H1 (cell line): ENCODE results near the gene XPO1. TPM values are rescaled to one million over a fixed set of nuclear protein-coding genes. Genes with fewer than 3 reads are reported as not detected.
"Not testable (repeated sequence)": the region's sequence is repeated elsewhere in the genome, so short reads cannot be mapped to it uniquely, and the experiment has no call there.

Experiments used
- CTCF ChIA-PET: fragments of 300-600 bp; sonication (Branson Sonifier 250); formaldehyde crosslinking; loops from one replicate; lab custom pipeline; 2021; ENCODE audit not compliant: partially characterized antibody; lab: Charles Lee
- POLR2A ChIA-PET: fragments of 300-600 bp; sonication (Branson Sonifier 250); formaldehyde crosslinking; loops from one replicate; lab custom pipeline; 2021; ENCODE audit warnings: inconsistent platforms; ENCODE audit not compliant: partially characterized antibody; lab: Charles Lee
- DNase-seq, 2 experiments: peaks; one replicate each; pipeline versions ENCODE4 v3.0.0 to v3.0.0-alpha.2; 2010 to 2022; ENCODE audit warnings: low spot score in 2 of 2, low read depth in 1 of 2, mixed read lengths in 1 of 2
- FAIRE-seq: peaks from 2 replicates; lab custom pipeline; 2011; peaks lifted over from hg19 to GRCh38; lab: Jason Lieb, UNC
- H2AFZ ChIP-seq: 2 replicates; pipeline ENCODE4 v1.8.1; 2012; ENCODE audit warnings: low read length, inconsistent platforms
- H2AK5ac ChIP-seq: 2 replicates; pipeline ENCODE4 v1.6.1; 2013; ENCODE audit warnings: low read depth, low read length
- H2BK120ac ChIP-seq: replicated peaks from 2 replicates; pipeline ENCODE3; 2013; ENCODE audit warnings: low read depth, low read length, inconsistent platforms
- H2BK12ac ChIP-seq: 2 replicates; pipeline ENCODE4 v1.6.1; 2013; ENCODE audit warnings: low read depth, low read length
- H2BK15ac ChIP-seq: 2 replicates; pipeline ENCODE4 v1.6.1; 2013; ENCODE audit warnings: low read length
- H2BK20ac ChIP-seq: 2 replicates; pipeline ENCODE4 v1.6.1; 2013; ENCODE audit warnings: low read length
- H2BK5ac ChIP-seq: 2 replicates; pipeline ENCODE4 v1.6.1; 2013; ENCODE audit warnings: low read depth, low read length
- H3K14ac ChIP-seq: 2 replicates; pipeline ENCODE4 v1.6.1; 2013; ENCODE audit warnings: inconsistent platforms; ENCODE audit not compliant: insufficient read length
- H3K18ac ChIP-seq: 2 replicates; pipeline ENCODE4 v1.6.1; 2013; ENCODE audit warnings: low read length; ENCODE audit errors: extremely low read depth
- H3K23ac ChIP-seq: 2 replicates; pipeline ENCODE4 v1.6.1; 2013; ENCODE audit warnings: inconsistent platforms; ENCODE audit not compliant: insufficient read length
- H3K23me2 ChIP-seq: 2 replicates; pipeline ENCODE4 v1.6.1; 2013; ENCODE audit warnings: low read depth, low read length
- H3K27ac ChIP-seq: 2 replicates; pipeline ENCODE4 v1.6.1; 2011; ENCODE audit warnings: low read depth, low read length, inconsistent platforms
- H3K27me3 ChIP-seq, 4 experiments: replicated peaks in 1 of 4; 1 replicate in 1 of 4; 2 replicates in 3 of 4; pipeline versions ENCODE4 v1.6.1 to v1.8.1; 2011 to 2013; ENCODE audit warnings: low read length in 3 of 4, mild to moderate bottlenecking in 3 of 4, inconsistent platforms in 2 of 4, mixed read lengths in 2 of 4, moderate library complexity in 1 of 4; ENCODE audit not compliant: control insufficient read depth in 3 of 4, insufficient read depth in 3 of 4; ENCODE audit errors: extremely low read depth in 1 of 4
- H3K36me3 ChIP-seq, 4 experiments: 2 replicates each; pipeline versions ENCODE4 v1.6.1 to v1.8.1; 2011 to 2013; ENCODE audit warnings: mild to moderate bottlenecking in 4 of 4, low read length in 3 of 4, moderate library complexity in 2 of 4, control low read depth in 1 of 4, inconsistent platforms in 1 of 4; ENCODE audit not compliant: insufficient read depth in 4 of 4, control insufficient read depth in 2 of 4
- H3K4ac ChIP-seq: replicated peaks from 2 replicates; pipeline ENCODE3; 2013; ENCODE audit warnings: low read length, low read depth, mixed read lengths, inconsistent platforms; ENCODE audit not compliant: insufficient read length
- H3K4me1 ChIP-seq, 4 experiments: replicated peaks in 1 of 4; 1 replicate in 1 of 4; 2 replicates in 3 of 4; pipeline versions ENCODE4 v1.6.1 to v1.8.1; 2011 to 2013; ENCODE audit warnings: low read length in 3 of 4, inconsistent platforms in 2 of 4, mixed read lengths in 1 of 4; ENCODE audit not compliant: insufficient read depth in 4 of 4, control insufficient read depth in 3 of 4
- H3K4me2 ChIP-seq, 2 experiments: 2 replicates each; pipeline versions ENCODE4 v1.6.1 to v1.8.1; 2011 to 2013; ENCODE audit warnings: low read depth in 2 of 2, low read length in 2 of 2, control low read depth in 1 of 2, inconsistent platforms in 1 of 2, mild to moderate bottlenecking in 1 of 2; ENCODE audit not compliant: insufficient read depth in 1 of 2
- H3K4me3 ChIP-seq, 4 experiments: fragments of 200-600, 300-600 bp in 1 of 4; sonication (generic), shearing (Covaris generic), sonication (Bioruptor Twin) in 1 of 4; 2 replicates each; pipeline versions ENCODE4 v1.5.1 to v1.8.1; 2011 to 2016; ENCODE audit warnings: low read length in 4 of 4, low read depth in 3 of 4, control low read depth in 2 of 4, inconsistent platforms in 2 of 4, mild to moderate bottlenecking in 2 of 4, mixed read lengths in 1 of 4, moderate library complexity in 1 of 4; ENCODE audit not compliant: insufficient read depth in 2 of 4; ENCODE audit errors: extremely low read depth in 1 of 4
- H3K56ac ChIP-seq: replicated peaks from 2 replicates; pipeline ENCODE3; 2013; ENCODE audit warnings: low read depth, mild to moderate bottlenecking, mixed read lengths, low read length, inconsistent platforms; ENCODE audit not compliant: insufficient read length
- H3K79me1 ChIP-seq: 2 replicates; pipeline ENCODE4 v1.6.1; 2013; ENCODE audit warnings: low read depth, low read length, control low read depth
- H3K79me2 ChIP-seq, 2 experiments: 2 replicates each; pipeline versions ENCODE4 v1.6.1 to v1.8.1; 2012 to 2013; ENCODE audit warnings: low read length in 2 of 2, mild to moderate bottlenecking in 2 of 2, inconsistent platforms in 1 of 2; ENCODE audit not compliant: insufficient read depth in 2 of 2, control insufficient read depth in 1 of 2
- H3K9ac ChIP-seq, 4 experiments: replicated peaks in 1 of 4; 1 replicate in 1 of 4; 2 replicates in 3 of 4; pipeline versions ENCODE4 v1.6.1 to v1.8.1; 2011 to 2013; ENCODE audit warnings: low read depth in 3 of 4, low read length in 3 of 4, control low read depth in 2 of 4, mild to moderate bottlenecking in 2 of 4, moderate library complexity in 2 of 4, inconsistent platforms in 1 of 4; ENCODE audit errors: extremely low read depth in 1 of 4
- H3K9me3 ChIP-seq, 2 experiments: 2 replicates each; pipeline versions ENCODE4 v1.6.1 to v1.8.1; 2012 to 2013; ENCODE audit warnings: mild to moderate bottlenecking in 2 of 2, moderate library complexity in 2 of 2, control low read depth in 1 of 2, inconsistent platforms in 1 of 2, low read depth in 1 of 2, low read length in 1 of 2, mixed read lengths in 1 of 2; ENCODE audit not compliant: insufficient read depth in 2 of 2
- H4K20me1 ChIP-seq, 2 experiments: replicated peaks in 1 of 2; 2 replicates each; pipeline versions ENCODE3 to v1.8.1; 2011 to 2013; ENCODE audit warnings: inconsistent platforms in 2 of 2, low read length in 2 of 2, mild to moderate bottlenecking in 1 of 2; ENCODE audit not compliant: insufficient read depth in 2 of 2, control insufficient read depth in 1 of 2
- H4K5ac ChIP-seq: 2 replicates; pipeline ENCODE4 v1.6.1; 2013; ENCODE audit warnings: low read length, low read depth, mixed read lengths, inconsistent platforms; ENCODE audit not compliant: insufficient read length
- H4K8ac ChIP-seq: 2 replicates; pipeline ENCODE4 v1.8.0; 2013; ENCODE audit warnings: mild to moderate bottlenecking, moderate library complexity, low read length, inconsistent platforms; ENCODE audit not compliant: insufficient read depth; ENCODE audit errors: extremely low read depth
- H4K91ac ChIP-seq: replicated peaks from 2 replicates; pipeline ENCODE3; 2013; ENCODE audit warnings: low read length, mixed read lengths, inconsistent platforms; ENCODE audit not compliant: insufficient read length
- WGBS, 2 experiments: shearing (Covaris generic) in 1 of 2; methylation state at CpG; one replicate each; pipeline versions ENCODE4 v1.1.6 to v1.1.7; 2013 to 2015; ENCODE audit warnings: low lambda C conversion rate in 2 of 2, mixed read lengths in 2 of 2, inconsistent platforms in 1 of 2, low coverage in 1 of 2, missing lambda C conversion rate in 1 of 2; ENCODE audit not compliant: insufficient replicate concordance in 2 of 2, insufficient coverage in 1 of 2, insufficient read length in 1 of 2; ENCODE audit errors: extremely low coverage in 1 of 2, missing lambda C conversion rate in 1 of 2; 5-methylcytosine and 5-hydroxymethylcytosine counted together
- polyA plus RNA-seq, 7 experiments: library from polyadenylated mRNA; depleted of rRNA in 3 of 7; stranded (reverse) in 5 of 7; unstranded in 2 of 7; fragments of >200 nt in 5 of 7; fragments of 200-250 nt in 2 of 7; gene quantifications; 1 replicate in 5 of 7; 2 replicates in 1 of 7; 4 replicates in 1 of 7; pipeline versions ENCODE4 v1.2.1 to v1.2.3, GENCODE V29; 2011 to 2013; ENCODE audit warnings: missing spikeins in 2 of 7, mixed read lengths in 2 of 7
- total RNA-seq: library from RNA; stranded (reverse); fragmentation: NEBNext Ultra II Directional; extraction: Animal tissue kit (Norgen Biotek cat#: 25700); gene quantifications from 2 replicates; pipeline ENCODE4 v1.2.1, GENCODE V29; 2021

Gene XPO1
- total and polyA plus RNA-seq, 2 of the 8 experiments (the other 6 are each of a cell fraction or from before 2014, with no cell fraction given) = 110 to 296 TPM

DNA sequence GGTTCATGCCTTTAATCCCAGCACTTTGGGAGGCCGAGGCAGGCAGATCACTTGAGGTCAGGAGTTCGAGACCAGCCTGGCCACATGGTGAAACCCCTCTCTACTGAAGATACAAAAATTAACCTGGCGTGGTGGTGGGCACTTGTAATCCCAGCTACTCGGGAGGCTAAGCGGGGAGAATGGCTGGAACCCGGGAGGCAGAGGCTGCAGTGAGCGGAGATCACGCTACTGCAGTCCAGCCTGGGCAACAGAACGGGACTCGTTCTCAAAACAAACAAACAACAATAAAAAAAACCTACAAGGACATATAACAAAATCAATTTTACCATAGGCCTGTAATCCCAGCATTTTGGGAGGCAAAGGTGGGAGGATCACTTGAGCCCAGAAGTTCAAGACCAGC lies 2.0 kb upstream of the XPO1 start:
- not testable (repeated sequence) for H2BK12ac ChIP-seq
- POLR2A ChIA-PET = interaction anchor here (1.0 kb wide), 1 partner anchor 29 kb away, joined by 3 read pairs; no protein-coding TSS in a partner anchor
- CTCF ChIA-PET = interaction anchor here (1.0 to 1.2 kb wide), 2 partner anchors 82 to 137 kb away, joined by 3 to 4 read pairs; no protein-coding TSS in a partner anchor

More for the DNA sequence above, 2.0 kb upstream of the XPO1 start:
- H3K79me1 ChIP-seq, H2AFZ ChIP-seq, DNase-seq, H2AK5ac ChIP-seq, H3K56ac ChIP-seq, H3K4me2 ChIP-seq, H3K4ac ChIP-seq, H2BK20ac ChIP-seq, H3K4me1 ChIP-seq, FAIRE-seq, H3K9me3 ChIP-seq, H3K36me3 ChIP-seq, H3K4me3 ChIP-seq, H2BK120ac ChIP-seq, H3K23ac ChIP-seq, H3K9ac ChIP-seq, H2BK5ac ChIP-seq, H3K18ac ChIP-seq, H4K91ac ChIP-seq, H3K14ac ChIP-seq, H3K27me3 ChIP-seq, H2BK15ac ChIP-seq, H4K5ac ChIP-seq, H3K27ac ChIP-seq, H4K8ac ChIP-seq: not testable (repeated sequence)
- Histone ChIP-seq H4K20me1 (peaks cover 8 to 12% of the 10 kb centered on the region in 2 experiments), H3K79me2 (peaks cover 22 to 26% of the 10 kb centered on the region in 2 experiments), H3K23me2 (peaks cover 11% of the 10 kb centered on the region)
- WGBS, 2 experiments = 94% methylated on average over 10 of the region's 10 CpGs; no CpG with 5 or more reads in 1 of the 2 experiments
